HG03520 (cell line): Measurements from ENCODE around the gene MYO3B.
"Not testable (repeated sequence)": the region's sequence is repeated elsewhere in the genome, so short reads cannot be mapped to it uniquely, and the experiment has no call there.

Experiments
- ATAC-seq: cut with Tn5 transposase; IDR thresholded peaks from one replicate; pipeline ENCODE4 v1.9.1; 2021; ENCODE audit warnings: mild to moderate bottlenecking, moderate library complexity; ENCODE audit not compliant: unreplicated experiment

MYO3B gene

GRCh38 chr2:170674282-170674681 is 496.3 kb downstream of the MYO3B start:
- not testable (repeated sequence) for ATAC-seq

GRCh38 chr2:170675701-170676100 is 497.8 kb downstream of the MYO3B start:
- ATAC-seq, result no peak

GRCh38 chr2:170679607-170680079 is 501.7 kb downstream of the MYO3B start:
- no peak for ATAC-seq

GRCh38 chr2:170680172-170680941 is 502.4 kb downstream of the MYO3B start:
- peak; percentile 94 for ATAC-seq

- ATAC-seq, result no peak
Measured at GRCh38 chr2:170681311-170681710, 503.4 kb downstream of the MYO3B start.

- no peak for ATAC-seq
Measured at GRCh38 chr2:170685591-170685990, 507.6 kb downstream of the MYO3B start.

- ATAC-seq, result no peak
Measured at GRCh38 chr2:170689481-170689880, 511.5 kb downstream of the MYO3B start.

- ATAC-seq, result no peak
Measured at GRCh38 chr2:170690640-170691039, 512.7 kb downstream of the MYO3B start.

- no peak for ATAC-seq
Measured at GRCh38 chr2:170694316-170694715, 516.4 kb downstream of the MYO3B start.

GRCh38 chr2:170695521-170696410 is 517.8 kb downstream of the MYO3B start:
- no peak for ATAC-seq

GRCh38 chr2:170696948-170697347 is 519.0 kb downstream of the MYO3B start:
- ATAC-seq, result no peak

GRCh38 chr2:170701011-170701410 is 523.1 kb downstream of the MYO3B start:
- no peak for ATAC-seq

GRCh38 chr2:170703776-170704476 is 526.0 kb downstream of the MYO3B start:
- ATAC-seq, result no peak
